ENCODE measurements around the gene DHX16. TPM values are rescaled to one million over a fixed set of nuclear protein-coding genes. Genes with fewer than 3 reads are reported as not detected.
A peak's percentile ranks its signal among the peaks of the same experiment; 100 is the strongest.
"Not testable (repeated sequence)": the region's sequence is repeated elsewhere in the genome, so short reads cannot be mapped to it uniquely, and the experiment has no call there.

DHX16 gene
- total RNA-seq, 2 donors from 2014 or later, result 17.6 to 18.6 TPM

GRCh38 chr6:30683183-30683979 is 10.6 kb upstream of the DHX16 start:
- ATAC-seq, result no peak

GRCh38 chr6:30682143-30683117 is 9.6 kb upstream of the DHX16 start:
- DNase-seq (peak; percentile 90), ATAC-seq (peak; percentile 38 to 62)
- intact Hi-C loops (cut with DNase I), result no loop called here

More at GRCh38 chr6:30683183-30683979, 10.6 kb upstream of the DHX16 start:
- DNase-seq, result no peak
- intact Hi-C loops (cut with DNase I), result no loop called here

- no peak for ATAC-seq
- intact Hi-C loops (cut with DNase I), result no loop called here
- no peak for DNase-seq
Observed at GRCh38 chr6:30681766-30682142, 8.9 kb upstream of the DHX16 start.

GRCh38 chr6:30679765-30680535 is 7.1 kb upstream of the DHX16 start:
- DNase-seq (no peak), ATAC-seq (no peak)
- intact Hi-C loops (cut with DNase I), result loop anchor here (2.0 to 10.0 kb wide), 3 partner anchors 43 to 195 kb away; partner anchors contain the start of gene HLA-E (in 1 of the 2)

GRCh38 chr6:30678964-30679726 is 6.3 kb upstream of the DHX16 start:
- intact Hi-C loops (cut with DNase I), result loop anchor here (2.0 to 10.0 kb wide), 3 partner anchors 44 to 194 kb away; partner anchors contain the start of gene HLA-E (in 1 of the 2)
- ATAC-seq (peak; percentile 63 to 80), DNase-seq (peak; percentile 89)

GRCh38 chr6:30676660-30677285 is 4.0 kb upstream of the DHX16 start:
- intact Hi-C loops (cut with DNase I), result loop anchor here in 1 of 2 donors (10.0 kb wide), 1 partner anchor 192 kb away; the partner anchor contains the start of gene HLA-E
- ATAC-seq, result no peak
- no peak for DNase-seq

GRCh38 chr6:30670760-30671527 is 1.9 kb downstream of the DHX16 start:
- intact Hi-C loops (cut with DNase I), result loop anchor here in 1 of 2 donors (5.0 to 10.0 kb wide), 2 partner anchors 44 to 186 kb away; partner anchors contain the start of genes ATAT1 and HLA-E
- ATAC-seq (no peak), DNase-seq (no peak)

GRCh38 chr6:30666300-30666699 is 6.5 kb downstream of the DHX16 start:
- intact Hi-C loops (cut with DNase I); ATAC-seq; DNase-seq: not testable (repeated sequence)

GRCh38 chr6:30664994-30665767 is 7.6 kb downstream of the DHX16 start:
- ATAC-seq (no peak), DNase-seq (no peak)
- intact Hi-C loops (cut with DNase I), result no loop called here

- ATAC-seq; intact Hi-C loops (cut with DNase I): not testable (repeated sequence)
Observed at GRCh38 chr6:30657922-30658321, 14.9 kb downstream of the DHX16 start.

GRCh38 chr6:30657454-30657853 is 15.4 kb downstream of the DHX16 start:
- intact Hi-C loops (cut with DNase I), result no loop called here
- DNase-seq (no peak), ATAC-seq (peak in 1 of 2 donors; percentile 62)

More at GRCh38 chr6:30657922-30658321, 14.9 kb downstream of the DHX16 start:
- DNase-seq, result not testable (repeated sequence)

- DNase-seq (no peak), ATAC-seq (peak; percentile 11 to 23)
- intact Hi-C loops (cut with DNase I), result no loop called here
Observed at GRCh38 chr6:30656513-30656912, 16.3 kb downstream of the DHX16 start.

- DNase-seq (no peak), ATAC-seq (no peak)
- intact Hi-C loops (cut with DNase I), result no loop called here
Observed at GRCh38 chr6:30655743-30656094, 17.1 kb downstream of the DHX16 start.

- ATAC-seq (no peak), DNase-seq (no peak)
- intact Hi-C loops (cut with DNase I), result no loop called here
Observed at GRCh38 chr6:30654798-30655742, 17.7 kb downstream of the DHX16 start.

- ATAC-seq (no peak), DNase-seq (no peak)
- intact Hi-C loops (cut with DNase I), result no loop called here
Observed at GRCh38 chr6:30651143-30651542, 21.7 kb downstream of the DHX16 start.

Data from left cardiac atrium (tissue), 4 donors.